Nephron progenitor cell (in vitro differentiated cells): Measurements from ENCODE around the gene TCAP.
A peak's percentile ranks its signal among the peaks of the same experiment; 100 is the strongest.

Source experiments
- DNase-seq: peaks from one replicate; pipeline ENCODE4 v3.0.0; 2021
- H3K27ac Mint-ChIP-seq: 2 replicates; pipeline ENCODE4 v1.8.0; 2021; ENCODE audit warnings: mild to moderate bottlenecking, moderate library complexity, mixed read lengths
- H3K27me3 Mint-ChIP-seq: 2 replicates; pipeline ENCODE4 v1.8.0; 2021; ENCODE audit warnings: mild to moderate bottlenecking, low read depth, mixed read lengths; ENCODE audit not compliant: poor library complexity
- H3K36me3 Mint-ChIP-seq: 2 replicates; pipeline ENCODE4 v1.8.0; 2021; ENCODE audit warnings: low read depth, mixed read lengths
- H3K4me1 Mint-ChIP-seq: 2 replicates; pipeline ENCODE4 v1.8.0; 2021; ENCODE audit warnings: mixed read lengths
- H3K4me3 Mint-ChIP-seq: 2 replicates; pipeline ENCODE4 v1.8.0; 2021; ENCODE audit warnings: mild to moderate bottlenecking, moderate library complexity, mixed read lengths
- H3K9me3 Mint-ChIP-seq: 2 replicates; pipeline ENCODE4 v1.8.0; 2021; ENCODE audit warnings: mild to moderate bottlenecking, moderate library complexity, mixed read lengths
- CTCF ChIP-seq: fragments of 200-600 bp; sonication (generic); IDR thresholded peaks from 2 replicates; pipeline ENCODE4 v1.5.0; 2021; ENCODE audit warnings: antibody characterized with exemption

Gene TCAP

DNA sequence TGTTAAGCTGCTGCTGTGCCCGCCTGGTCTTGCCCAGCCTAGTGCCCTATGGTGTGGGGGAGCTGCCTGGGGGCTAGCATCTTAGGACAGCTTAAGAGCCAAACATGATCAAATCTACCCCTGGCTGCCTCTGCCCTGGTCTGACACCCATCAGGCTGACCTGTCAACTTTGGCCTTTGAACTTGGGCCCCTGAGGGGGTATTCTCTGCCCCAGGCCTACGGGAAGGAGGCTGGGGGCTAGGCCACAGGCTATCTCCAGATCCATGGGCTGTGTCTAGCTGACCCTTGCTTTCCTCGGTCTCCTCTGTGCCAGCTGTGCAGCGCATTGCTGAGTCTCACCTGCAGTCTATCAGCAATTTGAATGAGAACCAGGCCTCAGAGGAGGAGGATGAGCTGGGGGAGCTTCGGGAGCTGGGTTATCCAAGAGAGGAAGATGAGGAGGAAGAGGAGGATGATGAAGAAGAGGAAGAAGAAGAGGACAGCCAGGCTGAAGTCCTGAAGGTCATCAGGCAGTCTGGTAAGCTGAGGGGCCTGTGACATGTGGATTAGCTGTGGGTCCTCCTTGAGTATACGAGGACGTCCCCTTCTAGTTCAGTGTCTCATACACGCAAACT, 31.5 kb upstream of the TCAP start:
- Mint-ChIP-seq H3K27me3 (peaks cover 36% of the 10 kb centered on the region), H3K27ac (no peak overlapping the region), H3K4me1 (peaks cover 74% of the 10 kb centered on the region), H3K36me3 (no peaks in the 10 kb centered on the region), H3K4me3 (no peak overlapping the region), H3K9me3 (no peaks in the 10 kb centered on the region)
- no peak for TF ChIP-seq CTCF
- no peak for DNase-seq

DNA sequence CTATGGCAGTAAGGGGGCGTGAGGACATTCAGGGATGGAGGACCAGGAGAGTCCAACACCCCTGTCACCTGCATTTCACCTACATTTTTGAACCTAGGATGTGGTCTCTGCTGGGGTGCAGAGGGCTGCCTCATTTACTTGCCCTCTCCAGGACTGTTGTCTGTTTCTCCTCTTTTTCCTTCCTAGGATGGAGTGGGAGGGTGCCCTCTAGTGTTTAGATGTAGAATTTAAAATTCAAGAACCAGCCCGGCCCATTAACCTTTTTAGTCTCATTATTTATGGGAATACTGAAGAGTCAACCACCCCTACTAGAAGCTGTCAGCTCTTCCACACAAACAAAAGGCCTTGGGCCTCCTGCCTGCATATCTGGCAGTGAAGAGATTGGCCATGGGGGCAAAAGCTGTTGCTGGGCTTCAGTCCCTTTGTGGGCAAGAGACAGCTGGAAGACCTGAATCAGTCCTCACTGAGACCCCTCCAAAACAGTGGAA, 30.7 kb upstream of the TCAP start:
- H3K4me3 Mint-ChIP-seq: no peak overlapping the region
- H3K27me3 Mint-ChIP-seq: peaks cover 29% of the 10 kb centered on the region
- H3K36me3 Mint-ChIP-seq: no peaks in the 10 kb centered on the region
- peak; percentile 80 for TF ChIP-seq CTCF
- H3K9me3 Mint-ChIP-seq: no peaks in the 10 kb centered on the region
- no peak for DNase-seq
- peaks cover 79% of the 10 kb centered on the region for H3K4me1 Mint-ChIP-seq
- H3K27ac Mint-ChIP-seq: no peak overlapping the region

- no peak for TF ChIP-seq CTCF
- Mint-ChIP-seq H3K27ac (no peak overlapping the region), H3K36me3 (no peaks in the 10 kb centered on the region), H3K9me3 (no peaks in the 10 kb centered on the region), H3K4me3 (peak overlapping the region; percentile 32), H3K27me3 (peaks cover 16% of the 10 kb centered on the region), H3K4me1 (peaks cover 91% of the 10 kb centered on the region)
- no peak for DNase-seq
These were observed 29.5 kb upstream of the TCAP start for GRCh38 chr17:39635614-39636176.

DNA sequence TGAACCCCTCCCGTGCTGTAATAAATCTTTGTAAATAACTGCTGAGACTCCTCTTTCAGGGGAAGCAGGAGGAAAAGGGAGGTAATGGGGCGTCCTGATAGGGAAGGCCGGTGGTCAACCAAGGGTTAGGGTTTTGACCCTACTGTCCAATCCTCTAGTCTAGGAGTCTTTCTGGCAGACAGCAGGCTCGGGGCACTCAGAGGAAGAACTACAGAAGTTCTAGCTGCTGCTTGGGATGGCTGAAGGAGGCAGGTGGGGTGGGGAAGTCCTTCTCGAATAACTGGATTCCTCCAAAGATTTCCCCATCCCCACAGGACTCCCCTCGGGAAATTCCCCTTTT, 28.6 kb upstream of the TCAP start:
- Mint-ChIP-seq H3K36me3 (no peaks in the 10 kb centered on the region), H3K27me3 (peaks cover 9% of the 10 kb centered on the region), H3K4me1 (peaks cover 91% of the 10 kb centered on the region), H3K4me3 (peak overlapping the region; percentile 91), H3K9me3 (no peaks in the 10 kb centered on the region), H3K27ac (peak overlapping the region; percentile 20)
- TF ChIP-seq CTCF: no peak
- no peak for DNase-seq

DNA sequence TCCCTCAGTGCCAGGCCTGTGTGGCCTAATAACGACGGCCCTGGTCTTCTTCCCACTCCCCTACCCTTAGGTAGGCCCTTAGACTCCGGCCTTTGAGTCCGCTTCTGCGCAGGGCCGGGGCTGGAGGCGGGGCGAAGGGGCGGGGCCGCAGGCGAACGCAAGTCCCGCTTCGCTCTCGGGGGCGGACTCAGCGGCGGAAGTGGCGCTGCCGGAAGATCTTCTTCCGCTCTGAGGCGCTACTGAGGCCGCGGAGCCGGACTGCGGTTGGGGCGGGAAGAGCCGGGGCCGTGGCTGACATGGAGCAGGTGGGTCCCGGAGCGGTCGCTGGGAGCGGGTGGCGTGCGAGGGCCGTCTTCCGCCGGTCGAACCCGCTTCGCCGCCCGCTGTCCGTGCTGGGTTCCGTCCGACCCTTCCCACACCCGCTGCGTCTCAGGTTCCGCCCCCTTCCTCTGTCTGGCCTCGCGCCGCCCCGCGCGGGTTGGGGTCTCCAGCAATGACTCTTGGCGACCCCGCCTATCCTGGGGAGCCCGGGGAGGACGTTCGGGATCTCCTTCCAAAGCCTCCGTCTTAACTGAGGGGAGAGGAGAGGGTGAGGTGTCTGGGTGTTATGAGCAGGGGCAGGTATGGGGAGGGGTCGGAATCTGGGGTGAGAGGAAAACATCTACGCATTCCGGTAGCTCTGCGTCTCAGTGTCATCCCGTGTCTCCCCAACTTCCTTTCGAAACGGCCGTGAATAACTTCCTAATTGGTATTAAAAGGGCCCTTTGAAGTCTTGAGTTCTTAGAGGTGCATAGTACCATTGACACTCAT, 28.0 kb upstream of the TCAP start, which contains the start of gene STARD3:
Gene STARD3, plus strand, starts transcription at position 218 of the 810 bp plus-strand sequence. CDS start 16,388 bp downstream, outside the sequence.
- H3K4me1 Mint-ChIP-seq: peaks cover 91% of the 10 kb centered on the region
- H3K4me3 Mint-ChIP-seq: peak within 1 kb of the TSS; percentile 91
- no peaks in the 10 kb centered on the region for H3K36me3 Mint-ChIP-seq
- H3K27ac Mint-ChIP-seq: peak within 1 kb of the TSS; percentile 20
- TF ChIP-seq CTCF: no peak
- DNase-seq: peak; percentile 95
- peaks cover 7% of the 10 kb centered on the region for H3K27me3 Mint-ChIP-seq
- no peaks in the 10 kb centered on the region for H3K9me3 Mint-ChIP-seq
